Measurements from ENCODE around the gene TMEM92.

TMEM92 gene

DNA sequence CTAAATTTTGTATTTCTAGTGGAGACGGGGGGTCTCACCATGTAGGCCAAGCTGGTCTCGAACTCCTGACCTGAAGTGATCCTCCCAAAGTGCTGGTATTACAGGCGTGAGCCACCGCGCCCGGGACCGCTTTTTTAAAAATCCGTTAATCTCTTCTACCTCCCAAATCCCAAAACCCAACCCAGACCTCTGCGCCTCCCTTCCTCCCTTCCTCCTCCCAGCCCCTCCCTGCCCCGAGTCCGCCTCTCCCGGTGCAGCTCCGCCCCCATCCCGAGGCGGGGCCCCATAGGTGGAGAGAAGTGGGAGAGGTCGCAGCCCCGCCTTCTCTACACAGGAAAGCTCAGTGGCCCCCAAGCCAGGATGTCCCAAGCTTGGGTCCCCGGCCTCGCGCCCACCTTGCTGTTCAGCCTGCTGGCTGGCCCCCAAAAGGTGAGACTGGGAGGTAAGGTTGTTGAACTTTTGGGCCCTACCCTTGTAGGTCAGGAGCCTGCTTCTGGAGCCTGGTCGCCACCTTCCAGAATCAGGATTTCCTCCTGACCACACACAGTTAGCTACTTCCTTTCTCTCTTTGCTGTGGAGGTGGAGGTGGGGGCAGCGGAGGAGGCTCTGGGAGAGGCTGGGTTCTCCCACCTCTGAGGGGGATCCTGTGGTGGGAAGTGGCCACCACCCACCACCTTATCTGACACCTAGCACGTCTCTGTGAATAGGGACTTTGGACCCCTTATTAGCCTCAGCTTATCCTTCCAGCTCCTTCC is at the start of gene TMEM92:
TMEM92 (plus strand) TSS at position 325 of the 755 bp plus-strand sequence; CDS start at position 361, 36 bp downstream.
- Mint-ChIP-seq H3K4me3 (peak within 1 kb of the TSS; percentile 75), H3K9me3 (no peaks in the 10 kb centered on the region), H3K36me3 (no peaks in the 10 kb centered on the region), H3K4me1 (peaks cover 17% of the 10 kb centered on the region), H3K27ac (peak within 1 kb of the TSS; percentile 26)
- no peak for ATAC-seq
- no peak for DNase-seq (ENCODE audit: low spot score in 2 of 2)

- H3K36me3 Mint-ChIP-seq: no peaks in the 10 kb centered on the region
- DNase-seq (ENCODE audit: low spot score in 2 of 2): no peak
- ATAC-seq: no peak
- H3K27ac Mint-ChIP-seq: no peak overlapping the region
- H3K4me3 Mint-ChIP-seq: no peak overlapping the region
- H3K9me3 Mint-ChIP-seq: peaks cover 5% of the 10 kb centered on the region
- no peaks in the 10 kb centered on the region for H3K4me1 Mint-ChIP-seq
Observed at GRCh38 chr17:50225701-50226240, 48.5 kb upstream of the TMEM92 start.

- Mint-ChIP-seq H3K36me3 (no peaks in the 10 kb centered on the region), H3K4me3 (no peak overlapping the region), H3K4me1 (no peaks in the 10 kb centered on the region), H3K9me3 (no peaks in the 10 kb centered on the region), H3K27ac (no peak overlapping the region)
- no peak for DNase-seq (ENCODE audit: low spot score in 2 of 2)
- ATAC-seq: no peak
Observed at GRCh38 chr17:50234581-50234980, 39.7 kb upstream of the TMEM92 start.

DNA sequence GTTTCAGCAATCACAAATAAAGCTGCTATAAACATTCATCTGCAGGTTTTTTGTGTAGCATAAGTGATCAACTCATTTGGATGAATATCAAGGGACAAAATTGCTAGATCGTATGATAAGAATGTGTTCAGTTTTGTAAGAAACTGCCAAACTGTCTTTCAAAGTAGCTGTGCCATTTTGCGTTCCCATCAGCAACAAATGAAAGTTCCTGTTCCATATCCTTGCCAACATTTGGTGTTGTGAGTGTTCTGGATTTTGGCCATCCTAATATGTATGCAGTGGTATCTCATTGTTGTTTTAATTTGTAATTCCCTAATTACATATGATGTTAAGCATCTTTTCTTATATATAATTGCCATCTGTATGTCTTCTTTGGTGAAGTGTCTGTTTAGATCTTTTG is 36.4 kb upstream of the TMEM92 start:
- no peaks in the 10 kb centered on the region for H3K9me3 Mint-ChIP-seq
- ATAC-seq (no peak), DNase-seq (ENCODE audit: low spot score in 2 of 2) (no peak)
- no peaks in the 10 kb centered on the region for H3K36me3 Mint-ChIP-seq
- no peaks in the 10 kb centered on the region for H3K4me1 Mint-ChIP-seq
- H3K27ac Mint-ChIP-seq: no peak overlapping the region
- no peak overlapping the region for H3K4me3 Mint-ChIP-seq

GRCh38 chr17:50238601-50239280 is 35.5 kb upstream of the TMEM92 start:
- no peak for DNase-seq (ENCODE audit: low spot score in 2 of 2)
- Mint-ChIP-seq H3K4me3 (no peak overlapping the region), H3K9me3 (no peaks in the 10 kb centered on the region), H3K36me3 (no peaks in the 10 kb centered on the region), H3K4me1 (no peaks in the 10 kb centered on the region), H3K27ac (no peak overlapping the region)
- ATAC-seq: no peak

- no peak overlapping the region for H3K27ac Mint-ChIP-seq
- ATAC-seq (no peak), DNase-seq (ENCODE audit: low spot score in 2 of 2) (no peak)
- no peaks in the 10 kb centered on the region for H3K9me3 Mint-ChIP-seq
- H3K4me1 Mint-ChIP-seq: no peaks in the 10 kb centered on the region
- no peak overlapping the region for H3K4me3 Mint-ChIP-seq
- no peaks in the 10 kb centered on the region for H3K36me3 Mint-ChIP-seq
Observed at GRCh38 chr17:50239937-50240336, 34.3 kb upstream of the TMEM92 start.

DNA sequence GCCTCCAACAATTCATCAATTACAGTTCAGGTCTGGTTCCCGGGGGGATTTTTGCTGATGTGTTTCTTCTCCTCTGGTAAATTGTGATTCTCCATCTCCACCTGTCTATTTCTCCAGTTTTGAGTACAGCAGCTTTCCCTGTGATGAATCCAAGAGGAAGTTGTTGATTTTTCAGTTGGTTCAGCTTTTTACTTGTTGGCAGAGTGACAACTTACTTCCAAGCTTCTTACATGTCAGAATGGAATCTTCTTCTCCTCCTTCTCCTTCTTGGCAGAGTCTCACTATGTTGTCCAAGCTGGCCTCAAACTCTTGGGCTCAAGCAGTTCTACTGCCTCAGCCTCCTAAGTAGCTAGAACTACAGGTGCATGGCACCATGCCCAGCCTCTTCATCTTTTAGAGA is 33.4 kb upstream of the TMEM92 start:
- Mint-ChIP-seq H3K27ac (no peak overlapping the region), H3K4me1 (no peaks in the 10 kb centered on the region), H3K9me3 (no peaks in the 10 kb centered on the region), H3K4me3 (no peak overlapping the region), H3K36me3 (no peaks in the 10 kb centered on the region)
- DNase-seq (ENCODE audit: low spot score in 2 of 2): no peak
- ATAC-seq: no peak

GRCh38 chr17:50241431-50241830 is 32.8 kb upstream of the TMEM92 start:
- ATAC-seq (no peak), DNase-seq (ENCODE audit: low spot score in 2 of 2) (no peak)
- Mint-ChIP-seq H3K9me3 (no peaks in the 10 kb centered on the region), H3K27ac (no peak overlapping the region), H3K4me1 (no peaks in the 10 kb centered on the region), H3K36me3 (no peaks in the 10 kb centered on the region), H3K4me3 (no peak overlapping the region)

DNA sequence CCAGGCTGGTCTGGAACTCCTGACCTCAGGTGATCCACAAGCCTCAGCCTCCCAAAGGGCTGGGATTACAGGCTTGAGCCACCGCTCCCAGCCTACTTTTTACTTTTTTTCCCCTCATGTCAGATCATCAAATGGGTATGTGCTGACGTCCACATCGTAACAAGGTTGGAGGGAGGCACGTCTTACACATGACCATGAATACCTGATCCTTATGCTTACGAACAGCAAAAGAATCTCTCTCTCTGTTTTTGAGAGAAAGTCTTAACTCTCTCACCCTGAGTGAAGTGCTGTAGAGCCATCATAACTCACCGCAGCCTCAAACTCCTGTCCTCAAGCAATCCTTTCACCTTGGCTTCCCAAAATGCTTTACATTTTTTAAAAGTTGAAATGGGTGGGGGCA is 29.5 kb upstream of the TMEM92 start:
- ATAC-seq (no peak), DNase-seq (ENCODE audit: low spot score in 2 of 2) (no peak)
- H3K4me1 Mint-ChIP-seq: no peaks in the 10 kb centered on the region
- H3K36me3 Mint-ChIP-seq: no peaks in the 10 kb centered on the region
- no peak overlapping the region for H3K4me3 Mint-ChIP-seq
- peaks cover 7% of the 10 kb centered on the region for H3K9me3 Mint-ChIP-seq
- no peak overlapping the region for H3K27ac Mint-ChIP-seq

GRCh38 chr17:50248255-50248654 is 26.0 kb upstream of the TMEM92 start:
- Mint-ChIP-seq H3K9me3 (peaks cover 7% of the 10 kb centered on the region), H3K4me1 (no peaks in the 10 kb centered on the region), H3K36me3 (no peaks in the 10 kb centered on the region), H3K27ac (no peak overlapping the region), H3K4me3 (no peak overlapping the region)
- no peak for ATAC-seq
- DNase-seq (ENCODE audit: low spot score in 2 of 2): no peak

DNA sequence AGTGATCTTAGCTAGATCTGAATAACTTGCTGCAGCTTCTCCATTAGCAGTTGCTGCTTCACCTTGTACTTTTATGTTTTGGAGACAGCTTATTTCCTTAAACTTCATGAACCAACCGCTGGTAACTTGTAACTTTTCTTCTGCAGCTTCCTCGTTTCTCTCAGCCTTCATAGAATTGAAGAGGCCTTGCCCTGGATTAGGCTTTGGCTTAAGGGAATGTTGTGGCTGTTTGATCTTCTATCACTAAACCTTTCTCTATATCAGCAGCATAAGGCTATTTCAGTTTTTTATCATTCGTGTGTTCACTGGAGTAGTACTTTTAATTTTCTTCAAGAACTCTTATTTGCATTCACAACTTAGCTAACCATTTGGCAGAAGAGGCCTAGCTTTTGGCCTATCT is 21.5 kb upstream of the TMEM92 start:
- H3K4me3 Mint-ChIP-seq: no peak overlapping the region
- ATAC-seq (no peak), DNase-seq (ENCODE audit: low spot score in 2 of 2) (no peak)
- H3K4me1 Mint-ChIP-seq: no peaks in the 10 kb centered on the region
- H3K27ac Mint-ChIP-seq: no peak overlapping the region
- H3K9me3 Mint-ChIP-seq: peaks cover 7% of the 10 kb centered on the region
- H3K36me3 Mint-ChIP-seq: no peaks in the 10 kb centered on the region

DNA sequence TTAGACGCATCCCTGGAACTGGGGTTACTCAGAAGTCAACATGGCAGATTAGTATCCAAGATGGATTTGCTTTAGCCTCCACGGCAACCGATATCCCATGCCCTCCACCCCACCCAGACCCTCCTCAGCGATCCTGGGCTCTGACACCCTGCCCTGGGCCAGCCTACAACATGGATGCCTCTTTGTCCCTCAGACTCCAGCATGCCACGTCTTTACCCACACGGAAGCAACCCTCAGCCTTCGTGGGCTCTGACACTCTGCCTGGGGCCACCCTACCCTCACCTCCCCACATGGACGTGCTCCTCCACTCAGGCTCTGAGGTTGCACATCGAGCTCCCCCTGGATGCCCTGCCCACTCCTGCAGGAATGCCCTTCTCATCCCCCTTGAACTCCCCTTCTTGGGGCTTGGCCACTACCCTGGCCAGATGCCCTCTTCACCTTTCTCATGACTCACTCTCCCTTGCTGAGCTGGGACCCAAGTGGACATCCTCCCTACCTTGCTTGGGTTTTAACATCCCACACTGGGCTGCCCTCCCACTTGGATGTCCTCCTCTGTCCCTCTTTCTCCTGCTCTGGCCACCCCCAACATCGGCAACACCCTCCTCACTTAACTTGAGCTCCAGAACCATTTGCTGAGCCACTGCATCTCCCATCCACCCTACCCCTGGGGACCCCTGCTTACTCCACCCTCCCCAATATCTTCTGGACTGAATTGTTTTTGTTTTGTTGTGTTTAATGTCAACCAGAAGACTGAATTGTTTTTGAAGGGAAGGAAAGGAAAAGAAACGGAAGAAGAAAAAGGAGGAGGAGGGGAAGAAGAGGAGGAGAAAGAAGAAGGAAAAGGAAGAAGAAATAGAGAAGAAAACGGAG is 18.3 kb upstream of the TMEM92 start:
- H3K27ac Mint-ChIP-seq: no peak overlapping the region
- H3K4me1 Mint-ChIP-seq: no peaks in the 10 kb centered on the region
- no peak for ATAC-seq

DNA sequence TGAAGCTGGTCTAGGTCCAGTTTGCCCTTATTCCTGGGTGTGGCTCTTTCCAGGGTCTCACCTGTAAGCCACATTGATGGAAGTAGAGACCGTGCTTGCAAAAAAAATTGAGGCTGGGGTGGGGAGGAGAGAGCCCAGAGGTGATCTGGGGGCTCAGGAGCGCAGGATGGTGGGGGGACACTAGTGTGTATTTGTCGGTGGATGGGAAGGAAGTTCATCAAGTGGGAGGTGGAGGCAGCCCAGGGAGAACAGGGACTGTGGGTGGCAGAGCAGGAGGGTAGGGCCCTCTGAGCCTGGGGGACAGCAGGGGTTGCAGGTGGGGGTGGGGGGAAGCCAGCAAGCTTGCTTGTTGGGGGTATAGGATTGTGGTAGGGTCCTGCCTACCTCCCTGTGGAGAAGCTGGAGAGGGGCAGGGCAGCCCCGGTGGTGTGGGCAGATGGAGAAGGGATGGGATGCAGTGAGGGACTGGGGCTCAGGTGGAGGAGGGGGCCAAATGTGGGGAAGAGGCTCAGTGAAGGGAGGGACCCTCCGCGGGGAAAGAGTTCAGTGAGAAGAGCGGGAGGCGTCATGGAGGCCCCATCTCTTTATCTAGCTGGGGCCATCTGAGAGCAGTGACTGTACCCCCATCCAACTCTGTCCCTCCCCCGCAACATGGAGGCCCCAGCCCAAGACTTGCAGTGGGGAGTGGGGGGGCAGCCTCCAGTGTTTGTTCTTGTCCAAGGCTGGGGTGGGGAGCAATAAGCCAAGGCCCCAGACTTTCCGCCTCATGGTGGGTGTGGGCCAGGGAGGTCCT is 17.2 kb upstream of the TMEM92 start:
- Mint-ChIP-seq H3K4me1 (no peaks in the 10 kb centered on the region), H3K4me3 (no peak overlapping the region), H3K9me3 (no peaks in the 10 kb centered on the region), H3K27ac (no peak overlapping the region), H3K36me3 (no peaks in the 10 kb centered on the region)
- ATAC-seq (no peak), DNase-seq (ENCODE audit: low spot score in 2 of 2) (no peak)

More for the DNA sequence above, 18.3 kb upstream of the TMEM92 start:
- H3K4me3 Mint-ChIP-seq: no peak overlapping the region
- H3K36me3 Mint-ChIP-seq: no peaks in the 10 kb centered on the region
- DNase-seq (ENCODE audit: low spot score in 2 of 2): no peak
- no peaks in the 10 kb centered on the region for H3K9me3 Mint-ChIP-seq

GRCh38 chr17:50257676-50258224 is 16.5 kb upstream of the TMEM92 start:
- Mint-ChIP-seq H3K36me3 (no peaks in the 10 kb centered on the region), H3K9me3 (no peaks in the 10 kb centered on the region), H3K27ac (no peak overlapping the region), H3K4me3 (no peak overlapping the region), H3K4me1 (no peaks in the 10 kb centered on the region)
- no peak for ATAC-seq
- no peak for DNase-seq (ENCODE audit: low spot score in 2 of 2)

Data from stimulated activated effector memory CD8-positive, alpha-beta T cell treated with anti-CD3 and anti-CD28 coated beads, Interleukin-12 subunit alpha, Interleukin-12 subunit beta, amount 100 ng/mL, for 72 hours (primary cell).